Chondrocyte (in vitro differentiated cells): Measurements from ENCODE around the gene ATAD3C. TPM values are rescaled to one million over a fixed set of nuclear protein-coding genes. Genes with fewer than 3 reads are reported as not detected.

Experiments
- DNase-seq: peaks from one replicate; pipeline ENCODE4 v3.0.0; 2021; ENCODE audit warnings: mixed read lengths, low spot score
- H3K27ac Mint-ChIP-seq: one replicate; pipeline ENCODE4 v1.8.0; 2021; ENCODE audit warnings: mild to moderate bottlenecking, moderate library complexity, mixed read lengths; ENCODE audit not compliant: unreplicated experiment
- H3K27me3 Mint-ChIP-seq: 2 replicates; pipeline ENCODE4 v1.8.0; 2021; ENCODE audit warnings: low read depth, mixed read lengths
- H3K36me3 Mint-ChIP-seq: 2 replicates; pipeline ENCODE4 v1.8.0; 2021; ENCODE audit warnings: low read depth, mixed read lengths
- H3K4me1 Mint-ChIP-seq: 2 replicates; pipeline ENCODE4 v1.8.0; 2021; ENCODE audit warnings: low read depth, mild to moderate bottlenecking, mixed read lengths
- H3K4me3 Mint-ChIP-seq: one replicate; pipeline ENCODE4 v1.8.0; 2021; ENCODE audit warnings: mild to moderate bottlenecking, moderate library complexity, mixed read lengths; ENCODE audit not compliant: unreplicated experiment
- H3K9me3 Mint-ChIP-seq: 2 replicates; pipeline ENCODE4 v1.8.0; 2021; ENCODE audit warnings: low read depth, mixed read lengths
- total RNA-seq: library from RNA; stranded (reverse); gene quantifications from 3 replicates; pipeline ENCODE4 v1.2.1, GENCODE V29; 2021
- TF ChIP-seq, protein P1 (sequence below): fragments of 200-600 bp; sonication (generic); IDR thresholded peaks from 2 replicates; pipeline ENCODE4 v1.5.0; 2021; ENCODE audit warnings: antibody characterized with exemption, mild to moderate bottlenecking, moderate library complexity

ATAD3C gene
- total RNA-seq, 1 donor from 2014 or later = 1.3 TPM

DNA sequence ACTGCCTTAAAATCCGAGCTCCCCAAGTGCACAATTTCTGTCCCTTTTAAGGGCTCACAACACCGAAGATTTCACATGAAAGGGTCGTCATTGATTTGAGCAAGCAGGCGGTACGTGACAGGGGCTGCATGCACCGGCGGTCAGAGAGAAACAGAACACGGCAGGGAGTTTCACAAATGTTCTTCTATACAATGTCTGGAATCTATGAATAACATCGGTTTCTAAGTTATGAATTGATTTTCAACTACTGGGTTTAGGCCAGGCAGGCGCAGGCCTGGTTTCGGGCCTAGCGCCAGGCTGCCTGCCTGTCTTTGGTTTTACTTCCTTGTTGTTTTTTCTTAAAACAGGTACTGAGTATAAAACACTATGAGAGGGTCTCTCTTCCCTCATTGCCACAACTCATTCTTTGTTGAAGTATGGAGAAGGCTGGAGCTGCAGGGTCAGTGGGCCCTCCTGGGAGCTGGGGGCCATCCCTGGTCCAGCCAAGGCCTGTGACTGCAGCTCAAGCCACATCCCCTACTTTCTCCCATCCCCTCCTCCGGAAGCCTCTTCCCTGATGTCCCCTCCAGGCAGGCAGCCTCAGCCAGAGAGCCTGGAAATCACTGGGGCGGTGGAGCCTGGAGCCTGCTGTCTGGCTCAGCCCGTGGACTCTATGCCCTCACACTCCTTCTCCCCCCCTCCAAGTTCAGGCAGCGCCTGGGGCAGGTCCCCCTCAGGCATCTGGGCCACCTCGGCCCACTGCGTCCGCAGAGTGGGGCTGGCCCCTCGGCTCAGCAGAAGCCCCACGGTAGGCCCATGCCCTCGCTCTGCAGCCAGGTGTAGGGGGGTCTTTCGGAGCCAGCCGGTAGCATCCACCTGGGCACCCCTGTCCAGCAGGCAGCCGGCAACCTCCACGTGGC is 30.8 kb upstream of the ATAD3C start:
- Mint-ChIP-seq H3K27me3 (no peaks in the 10 kb centered on the region), H3K27ac (no peak overlapping the region), H3K36me3 (no peaks in the 10 kb centered on the region), H3K4me1 (no peaks in the 10 kb centered on the region), H3K9me3 (no peaks in the 10 kb centered on the region), H3K4me3 (no peak overlapping the region)
- TF ChIP-seq, protein P1, sequence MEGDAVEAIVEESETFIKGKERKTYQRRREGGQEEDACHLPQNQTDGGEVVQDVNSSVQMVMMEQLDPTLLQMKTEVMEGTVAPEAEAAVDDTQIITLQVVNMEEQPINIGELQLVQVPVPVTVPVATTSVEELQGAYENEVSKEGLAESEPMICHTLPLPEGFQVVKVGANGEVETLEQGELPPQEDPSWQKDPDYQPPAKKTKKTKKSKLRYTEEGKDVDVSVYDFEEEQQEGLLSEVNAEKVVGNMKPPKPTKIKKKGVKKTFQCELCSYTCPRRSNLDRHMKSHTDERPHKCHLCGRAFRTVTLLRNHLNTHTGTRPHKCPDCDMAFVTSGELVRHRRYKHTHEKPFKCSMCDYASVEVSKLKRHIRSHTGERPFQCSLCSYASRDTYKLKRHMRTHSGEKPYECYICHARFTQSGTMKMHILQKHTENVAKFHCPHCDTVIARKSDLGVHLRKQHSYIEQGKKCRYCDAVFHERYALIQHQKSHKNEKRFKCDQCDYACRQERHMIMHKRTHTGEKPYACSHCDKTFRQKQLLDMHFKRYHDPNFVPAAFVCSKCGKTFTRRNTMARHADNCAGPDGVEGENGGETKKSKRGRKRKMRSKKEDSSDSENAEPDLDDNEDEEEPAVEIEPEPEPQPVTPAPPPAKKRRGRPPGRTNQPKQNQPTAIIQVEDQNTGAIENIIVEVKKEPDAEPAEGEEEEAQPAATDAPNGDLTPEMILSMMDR = no peak
- DNase-seq = no peak

DNA sequence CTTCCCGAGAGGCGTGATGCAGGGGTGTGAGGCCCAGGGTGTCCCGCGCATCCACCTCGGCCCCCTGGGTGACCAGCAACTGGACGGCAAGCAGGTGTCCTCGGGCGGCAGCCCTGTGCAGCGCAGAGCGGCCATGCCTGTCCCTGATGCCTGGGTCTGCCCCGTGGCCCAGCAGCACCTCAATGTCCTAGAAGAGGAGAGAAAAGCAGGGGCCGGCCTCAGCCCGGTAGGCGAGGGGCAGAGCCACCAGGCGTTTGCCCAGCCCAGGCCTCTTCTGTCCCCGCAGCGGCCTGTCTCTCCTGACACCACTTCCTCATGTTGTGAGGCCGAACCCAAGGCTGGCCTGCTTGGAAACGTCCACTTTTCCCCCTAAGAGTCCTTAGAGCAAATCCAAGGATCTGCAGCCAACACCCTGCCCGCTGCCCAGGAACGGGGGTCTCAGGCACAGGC is 30.1 kb upstream of the ATAD3C start:
- H3K36me3 Mint-ChIP-seq = no peaks in the 10 kb centered on the region
- H3K27me3 Mint-ChIP-seq = no peaks in the 10 kb centered on the region
- peak; percentile 93 for DNase-seq
- TF ChIP-seq, protein P1 = no peak
- no peaks in the 10 kb centered on the region for H3K4me1 Mint-ChIP-seq
- H3K27ac Mint-ChIP-seq = no peak overlapping the region
- H3K4me3 Mint-ChIP-seq = no peak overlapping the region
- H3K9me3 Mint-ChIP-seq = no peaks in the 10 kb centered on the region

DNA sequence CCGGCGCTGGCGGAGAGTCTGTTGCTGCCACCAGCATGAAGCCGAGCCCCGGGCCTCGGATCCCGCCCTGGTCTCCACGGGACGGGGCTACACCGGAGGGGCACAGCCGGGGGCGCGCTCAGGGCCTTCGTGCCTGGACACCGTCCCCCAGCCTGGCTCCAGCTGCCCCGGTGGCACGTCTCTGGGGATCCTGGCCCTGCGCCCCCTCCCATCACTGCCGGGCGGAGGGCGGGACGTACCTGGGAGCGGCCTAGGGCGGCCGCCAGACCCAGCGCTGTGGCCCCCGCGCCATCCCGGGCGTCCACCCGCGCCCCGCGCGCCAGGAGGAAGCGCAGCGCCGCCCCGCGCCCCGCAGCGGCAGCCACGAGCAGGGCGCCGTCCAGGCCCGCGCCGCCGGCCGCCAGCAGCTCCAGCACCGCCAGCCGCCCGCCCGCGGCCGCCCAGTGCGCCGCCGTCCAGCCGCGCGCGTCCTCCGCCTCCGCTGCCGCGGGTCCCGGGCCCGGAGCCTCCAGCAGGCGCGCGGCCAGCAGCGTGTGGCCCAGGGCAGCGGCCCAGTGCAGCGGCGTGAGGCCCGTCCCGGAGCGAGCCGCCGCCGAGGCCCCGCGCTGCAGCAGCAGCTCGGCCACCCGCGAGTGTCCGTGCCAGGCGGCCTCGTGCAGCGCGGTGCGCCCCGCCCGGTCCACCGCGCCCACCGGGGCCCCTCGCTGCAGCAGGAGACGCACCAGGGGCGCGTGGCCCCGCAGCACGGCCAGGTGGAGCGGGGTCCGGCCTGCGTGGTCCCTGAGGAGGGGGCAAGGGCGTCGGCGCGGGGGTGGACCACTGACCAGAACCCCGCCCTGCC is 29.5 kb upstream of the ATAD3C start:
- Mint-ChIP-seq H3K4me1 (no peaks in the 10 kb centered on the region), H3K9me3 (no peaks in the 10 kb centered on the region)

DNA sequence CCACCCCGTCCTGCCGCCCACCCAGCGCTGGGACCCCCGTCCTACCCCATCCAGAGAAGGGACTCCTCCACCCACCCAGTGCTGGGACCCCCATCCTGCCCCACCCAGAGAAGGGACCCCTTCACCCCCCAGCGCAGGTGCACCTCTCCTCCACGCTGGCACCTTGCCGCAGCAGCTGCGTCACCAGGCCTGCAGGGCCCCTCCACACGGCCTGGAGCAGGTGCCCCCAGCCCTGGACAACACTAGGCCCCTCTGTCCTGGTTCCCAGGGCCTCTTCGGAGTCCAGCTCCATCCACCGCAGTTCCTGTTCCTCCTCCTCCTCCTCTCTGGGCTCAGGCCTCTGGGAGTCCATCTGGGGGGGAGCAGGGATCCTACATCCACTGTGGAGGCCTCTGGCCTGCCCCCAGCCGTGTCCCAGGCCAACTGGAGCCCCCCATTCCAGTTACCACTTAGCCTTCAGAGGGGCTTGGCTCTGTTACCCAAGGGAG is 28.8 kb upstream of the ATAD3C start:
- no peak for DNase-seq
- no peak overlapping the region for H3K4me3 Mint-ChIP-seq
- H3K36me3 Mint-ChIP-seq = no peaks in the 10 kb centered on the region
- no peaks in the 10 kb centered on the region for H3K4me1 Mint-ChIP-seq
- no peaks in the 10 kb centered on the region for H3K9me3 Mint-ChIP-seq
- TF ChIP-seq, protein P1 = no peak
- no peak overlapping the region for H3K27ac Mint-ChIP-seq
- no peaks in the 10 kb centered on the region for H3K27me3 Mint-ChIP-seq

More for the DNA sequence above, 29.5 kb upstream of the ATAD3C start:
- H3K27ac Mint-ChIP-seq = no peak overlapping the region
- H3K36me3 Mint-ChIP-seq = no peaks in the 10 kb centered on the region
- peak; percentile 94 for DNase-seq
- no peaks in the 10 kb centered on the region for H3K27me3 Mint-ChIP-seq
- TF ChIP-seq, protein P1 = no peak
- H3K4me3 Mint-ChIP-seq = no peak overlapping the region
